Measurements from ENCODE around the gene LCN15. TPM values are rescaled to one million over a fixed set of nuclear protein-coding genes. Genes with fewer than 3 reads are reported as not detected.

Gene LCN15
- total and polyA plus RNA-seq, 11 donors = 0.64 to 2.8 (median 1.2) TPM; not detected in 4

DNA sequence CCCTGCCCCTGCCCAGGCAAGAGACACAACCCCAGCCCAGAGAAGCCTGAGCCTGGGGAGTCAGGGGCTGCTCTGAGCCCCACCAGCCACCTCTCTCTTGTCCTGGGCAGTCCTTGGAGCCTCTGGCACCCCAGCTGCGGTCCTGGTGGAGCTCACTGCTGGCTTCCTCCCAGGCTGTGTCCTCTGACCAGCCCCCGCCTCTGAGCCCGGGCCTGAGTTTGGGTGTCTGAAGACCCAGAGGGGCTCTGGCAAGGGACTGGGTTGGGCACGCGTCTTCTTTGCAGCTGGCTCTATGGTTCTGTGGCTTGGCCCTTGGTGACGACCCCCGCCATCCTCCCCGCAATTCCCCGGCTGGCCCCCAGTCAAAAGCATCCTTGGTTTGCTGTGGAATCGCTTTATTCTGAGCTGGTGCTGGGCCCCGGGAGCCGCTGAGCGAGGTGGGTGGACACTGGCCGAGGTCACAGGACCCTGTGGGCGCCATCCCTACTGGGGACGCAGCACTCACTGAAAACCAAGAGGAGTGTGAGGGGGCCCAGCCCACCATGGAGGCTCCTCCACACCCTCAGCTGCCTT is 20.6 kb downstream of the LCN15 start:
- peak overlapping the region in 3 of 12 donors; percentile 24 to 55 (median 49) for H3K4me3 ChIP-seq
- H3K27me3 ChIP-seq = peaks cover 0 to 19% (median 0%) of the 10 kb centered on the region in 9 donors
- H3K36me3 ChIP-seq = no peaks in the 10 kb centered on the region
- no peak for TF ChIP-seq POLR2A (IDR thresholded peaks at IDR 0.05)
- TF ChIP-seq, protein P1, sequence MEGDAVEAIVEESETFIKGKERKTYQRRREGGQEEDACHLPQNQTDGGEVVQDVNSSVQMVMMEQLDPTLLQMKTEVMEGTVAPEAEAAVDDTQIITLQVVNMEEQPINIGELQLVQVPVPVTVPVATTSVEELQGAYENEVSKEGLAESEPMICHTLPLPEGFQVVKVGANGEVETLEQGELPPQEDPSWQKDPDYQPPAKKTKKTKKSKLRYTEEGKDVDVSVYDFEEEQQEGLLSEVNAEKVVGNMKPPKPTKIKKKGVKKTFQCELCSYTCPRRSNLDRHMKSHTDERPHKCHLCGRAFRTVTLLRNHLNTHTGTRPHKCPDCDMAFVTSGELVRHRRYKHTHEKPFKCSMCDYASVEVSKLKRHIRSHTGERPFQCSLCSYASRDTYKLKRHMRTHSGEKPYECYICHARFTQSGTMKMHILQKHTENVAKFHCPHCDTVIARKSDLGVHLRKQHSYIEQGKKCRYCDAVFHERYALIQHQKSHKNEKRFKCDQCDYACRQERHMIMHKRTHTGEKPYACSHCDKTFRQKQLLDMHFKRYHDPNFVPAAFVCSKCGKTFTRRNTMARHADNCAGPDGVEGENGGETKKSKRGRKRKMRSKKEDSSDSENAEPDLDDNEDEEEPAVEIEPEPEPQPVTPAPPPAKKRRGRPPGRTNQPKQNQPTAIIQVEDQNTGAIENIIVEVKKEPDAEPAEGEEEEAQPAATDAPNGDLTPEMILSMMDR (IDR thresholded peaks at IDR 0.05) = no peak
- peaks cover 0 to 53% (median 25%) of the 10 kb centered on the region in 12 donors for H3K4me1 ChIP-seq
- intact Hi-C loops (cut with DNase I) = no loop called here
- no peak for DNase-seq
- no peak overlapping the region for H3K27ac ChIP-seq
- WGBS, 4 donors = 83 to 96% (median 93%) methylated on average over 8 to 16 of the region's 16 CpGs
- no peak for ATAC-seq
- H3K9me3 ChIP-seq = no peaks in the 10 kb centered on the region

DNA sequence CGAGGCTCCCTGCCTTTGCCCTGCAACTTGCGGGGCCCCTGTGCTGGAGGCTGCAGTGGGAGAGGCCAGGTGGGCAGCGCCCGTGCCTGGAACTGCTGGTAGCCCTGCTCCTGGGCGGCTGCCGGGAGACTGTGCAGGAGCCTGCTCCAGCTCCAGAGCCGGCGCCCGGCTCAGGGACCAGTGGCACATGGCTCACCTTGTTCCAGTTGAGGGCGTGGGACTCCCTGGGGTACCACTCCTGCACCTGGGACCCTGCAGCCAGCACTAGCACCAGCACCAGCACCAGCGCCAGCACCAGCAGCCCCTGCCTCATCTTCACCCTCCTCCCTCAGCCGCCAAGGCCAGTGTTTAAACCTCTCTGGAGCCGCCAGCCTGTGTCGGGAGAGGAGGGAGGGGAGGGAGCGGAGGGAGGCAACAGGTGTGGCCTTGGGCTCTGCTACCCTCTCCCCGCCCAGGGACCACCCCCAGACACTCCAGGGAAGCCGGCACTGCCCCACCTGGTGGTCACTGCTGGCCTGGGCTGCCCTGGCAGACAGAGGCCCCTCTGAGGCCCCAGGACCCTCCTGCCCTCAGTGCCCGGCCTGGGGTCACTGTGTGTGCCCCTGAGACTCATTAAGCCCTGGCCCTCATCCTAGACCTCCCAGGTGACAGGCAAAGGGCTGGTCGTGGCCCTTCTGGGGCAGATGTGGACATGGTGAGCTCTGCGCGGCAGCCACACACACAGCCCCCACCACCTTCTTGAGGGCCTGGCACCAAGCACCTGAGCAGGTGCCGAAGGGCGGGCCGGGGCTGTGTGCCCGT is 21.5 kb downstream of the LCN15 start, which contains the start of gene LCN10:
Gene LCN10, minus strand, starts transcription at position 350 of the 801 bp plus-strand sequence. Its CDS starts 37 bp downstream, at position 313.
- Histone ChIP-seq H3K27ac (peak within 1 kb of the TSS in 5 of 12 donors; percentile 22 to 62 (median 47)), H3K36me3 (no peaks in the 10 kb centered on the region), H3K9me3 (no peaks in the 10 kb centered on the region), H3K27me3 (peaks cover 0 to 19% (median 0%) of the 10 kb centered on the region in 9 donors), H3K4me3 (peak within 1 kb of the TSS in 10 of 12 donors; percentile 2 to 55 (median 18)), H3K4me1 (peaks cover 0 to 44% (median 18%) of the 10 kb centered on the region in 12 donors)
- ATAC-seq (no peak), DNase-seq (peak in 1 of 5 donors; percentile 57)
- intact Hi-C loops (cut with DNase I) = no loop called here
- 73 to 85% (median 75%) methylated on average over 12 to 25 of the region's 25 CpGs for WGBS, 4 donors
- TF ChIP-seq, protein P1 (IDR thresholded peaks at IDR 0.05) = peak in 5 of 12 donors; percentile 14 to 41 (median 26)
- TF ChIP-seq POLR2A (IDR thresholded peaks at IDR 0.05) = no peak

DNA sequence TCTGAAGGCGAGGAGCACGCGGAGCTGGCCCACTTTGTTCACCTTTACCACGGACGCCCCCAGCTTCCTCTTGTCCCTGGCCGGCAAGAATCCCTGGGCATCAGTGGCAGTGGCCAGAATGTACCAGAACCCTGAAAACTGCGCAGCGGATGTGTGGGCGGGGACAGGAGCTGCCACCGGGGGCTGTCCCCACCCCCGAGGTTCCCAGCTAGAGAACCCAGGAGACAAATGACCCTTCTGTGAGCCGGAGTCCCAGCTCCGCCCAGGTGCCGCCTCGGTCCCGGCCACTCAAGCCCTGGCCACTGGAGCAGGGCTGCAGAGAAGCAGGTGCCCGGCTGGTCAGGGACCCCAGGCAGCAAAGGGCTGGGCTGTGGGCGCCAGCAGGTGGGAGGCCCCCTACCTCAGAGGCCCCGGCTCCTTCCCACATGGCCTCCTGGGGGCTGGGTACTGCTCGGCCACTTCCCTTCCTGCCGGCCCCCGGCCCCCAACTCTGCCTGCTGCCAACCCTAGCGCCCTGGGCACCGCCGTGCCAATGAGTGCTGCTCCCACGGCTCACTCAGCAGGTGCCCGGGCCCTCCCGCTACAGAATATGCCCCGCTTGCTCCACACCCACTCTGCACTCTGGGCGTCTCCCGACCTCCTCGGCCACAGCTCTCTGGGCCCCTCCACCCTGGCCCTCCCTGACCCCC is 22.3 kb downstream of the LCN15 start:
- peak overlapping the region in 5 of 12 donors; percentile 22 to 62 (median 47) for H3K27ac ChIP-seq
- peaks cover 0 to 36% (median 18%) of the 10 kb centered on the region in 12 donors for H3K4me1 ChIP-seq
- H3K9me3 ChIP-seq = no peaks in the 10 kb centered on the region
- ATAC-seq = peak in 3 of 4 donors; percentile 14 to 20 (median 16)
- H3K36me3 ChIP-seq = no peaks in the 10 kb centered on the region
- peaks cover 0 to 19% (median 0%) of the 10 kb centered on the region in 9 donors for H3K27me3 ChIP-seq
- 51 to 67% (median 60%) methylated on average over 23 to 32 of the region's 32 CpGs for WGBS, 4 donors
- TF ChIP-seq, protein P1 (IDR thresholded peaks at IDR 0.05) = no peak
- peak in 1 of 2 donors; percentile 43 for TF ChIP-seq POLR2A (IDR thresholded peaks at IDR 0.05)
- intact Hi-C loops (cut with DNase I) = no loop called here
- no peak for DNase-seq
- peak overlapping the region in 10 of 12 donors; percentile 2 to 55 (median 18) for H3K4me3 ChIP-seq

Data from heart left ventricle (tissue), 16 donors.